ENCODE results near the gene NTNG2. TPM values are rescaled to one million over a fixed set of nuclear protein-coding genes. Genes with fewer than 3 reads are reported as not detected.

The NTNG2 gene
- total and polyA plus RNA-seq, 2 donors (not counting 1 experiment from before 2014, with no cell fraction given): 5.0 to 6.6 TPM

DNA sequence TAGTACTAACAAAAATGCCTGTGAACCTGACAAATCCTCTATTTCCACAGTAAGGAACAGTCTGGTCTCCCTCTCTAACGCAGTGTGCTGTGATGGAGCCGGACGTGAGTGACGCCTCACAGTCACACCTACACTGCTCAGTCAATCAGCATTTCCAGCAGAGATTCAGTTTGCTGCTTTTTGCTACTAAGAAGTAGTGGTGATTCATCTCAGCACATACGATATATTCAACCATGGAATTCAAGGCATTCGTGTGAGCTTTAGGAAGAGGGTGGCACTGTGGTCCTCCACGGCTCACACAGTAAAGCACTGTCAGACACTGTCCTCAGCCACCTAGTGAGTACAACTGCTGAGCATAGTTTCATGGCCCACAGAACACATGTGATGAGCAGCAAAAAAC lies 122.0 kb downstream of the NTNG2 start:
- no peak for ATAC-seq (ENCODE audit: low read depth)
- H3K27ac Mint-ChIP-seq: peak overlapping the region; percentile 59
- TF ChIP-seq, protein P1, sequence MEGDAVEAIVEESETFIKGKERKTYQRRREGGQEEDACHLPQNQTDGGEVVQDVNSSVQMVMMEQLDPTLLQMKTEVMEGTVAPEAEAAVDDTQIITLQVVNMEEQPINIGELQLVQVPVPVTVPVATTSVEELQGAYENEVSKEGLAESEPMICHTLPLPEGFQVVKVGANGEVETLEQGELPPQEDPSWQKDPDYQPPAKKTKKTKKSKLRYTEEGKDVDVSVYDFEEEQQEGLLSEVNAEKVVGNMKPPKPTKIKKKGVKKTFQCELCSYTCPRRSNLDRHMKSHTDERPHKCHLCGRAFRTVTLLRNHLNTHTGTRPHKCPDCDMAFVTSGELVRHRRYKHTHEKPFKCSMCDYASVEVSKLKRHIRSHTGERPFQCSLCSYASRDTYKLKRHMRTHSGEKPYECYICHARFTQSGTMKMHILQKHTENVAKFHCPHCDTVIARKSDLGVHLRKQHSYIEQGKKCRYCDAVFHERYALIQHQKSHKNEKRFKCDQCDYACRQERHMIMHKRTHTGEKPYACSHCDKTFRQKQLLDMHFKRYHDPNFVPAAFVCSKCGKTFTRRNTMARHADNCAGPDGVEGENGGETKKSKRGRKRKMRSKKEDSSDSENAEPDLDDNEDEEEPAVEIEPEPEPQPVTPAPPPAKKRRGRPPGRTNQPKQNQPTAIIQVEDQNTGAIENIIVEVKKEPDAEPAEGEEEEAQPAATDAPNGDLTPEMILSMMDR (IDR thresholded peaks at IDR 0.05): no peak
- TF ChIP-seq EZH2 (IDR thresholded peaks at IDR 0.05; ENCODE audit: borderline replicate concordance, insufficient read depth, low read depth, low read length, poor library complexity, severe bottlenecking): no peak
- H3K27me3 Mint-ChIP-seq: no peaks in the 10 kb centered on the region
- H3K79me2 ChIP-seq (ENCODE audit: control insufficient read depth, insufficient read depth, low read length): peaks cover 28% of the 10 kb centered on the region
- no peaks in the 10 kb centered on the region for H3K9me3 ChIP-seq (ENCODE audit: control extremely low read depth in 1 of 3, control insufficient read depth in 2 of 3, insufficient read depth in 1 of 3, low read length in 2 of 3)
- H4K20me1 ChIP-seq (ENCODE audit: control insufficient read depth, insufficient read depth, low read length, poor library complexity, severe bottlenecking): peaks cover 48% of the 10 kb centered on the region
- intact Hi-C loops (cut with micrococcal nuclease): loop anchor here (10.0 kb wide), 1 partner anchor 51 kb away; no protein-coding TSS in a partner anchor
- no peaks in the 10 kb centered on the region for H3K4me1 Mint-ChIP-seq
- H3K4me3 ChIP-seq (ENCODE audit: control extremely low read depth in 1 of 5, extremely low read depth in 1 of 5, insufficient read depth in 1 of 5, low read depth in 2 of 5, low read length in 4 of 5): no peak overlapping the region
- no peak overlapping the region for H3K4me3 Mint-ChIP-seq
- 95% methylated on average over 3 of the region's 7 CpGs for WGBS (ENCODE audit: insufficient coverage)
- CTCF ChIA-PET: interaction anchor here (1.6 to 1.9 kb wide), 2 partner anchors 15 to 23 kb away, joined by 5 to 7 read pairs; no protein-coding TSS in a partner anchor
- POLR2A ChIA-PET: no interaction called here
- no peaks in the 10 kb centered on the region for H3K4me1 ChIP-seq (ENCODE audit: control insufficient read depth in 2 of 2, insufficient read depth in 2 of 2, low read length in 2 of 2)
- DNase-seq: no peak
- no peaks in the 10 kb centered on the region for H3K27me3 ChIP-seq (replicated peaks in 1 of 4; ENCODE audit: control extremely low read depth in 1 of 4, control insufficient read depth in 3 of 4, insufficient read depth in 4 of 4, low read length in 3 of 4)
- no peaks in the 10 kb centered on the region for H3K9me3 Mint-ChIP-seq (ENCODE audit: insufficient read depth)
- H2AFZ ChIP-seq (ENCODE audit: insufficient read depth, low read depth, low read length, poor library complexity, severe bottlenecking): no peak overlapping the region
- H3K9ac ChIP-seq (ENCODE audit: low read length): no peak overlapping the region
- peaks cover 41 to 95% of the 10 kb centered on the region in 2 experiments for H3K36me3 ChIP-seq (replicated peaks in 1 of 2; ENCODE audit: control extremely low read depth in 1 of 2, control insufficient read depth in 1 of 2, extremely low read depth in 1 of 2, insufficient read depth in 2 of 2, low read length in 1 of 2)
- no peak overlapping the region for H3K4me2 ChIP-seq (replicated peaks; ENCODE audit: low read depth, low read length, poor library complexity, severe bottlenecking)
- peak overlapping the region in 1 of 2 donors; percentile 30 for H3K27ac ChIP-seq (ENCODE audit: low read length in 2 of 2)

DNA sequence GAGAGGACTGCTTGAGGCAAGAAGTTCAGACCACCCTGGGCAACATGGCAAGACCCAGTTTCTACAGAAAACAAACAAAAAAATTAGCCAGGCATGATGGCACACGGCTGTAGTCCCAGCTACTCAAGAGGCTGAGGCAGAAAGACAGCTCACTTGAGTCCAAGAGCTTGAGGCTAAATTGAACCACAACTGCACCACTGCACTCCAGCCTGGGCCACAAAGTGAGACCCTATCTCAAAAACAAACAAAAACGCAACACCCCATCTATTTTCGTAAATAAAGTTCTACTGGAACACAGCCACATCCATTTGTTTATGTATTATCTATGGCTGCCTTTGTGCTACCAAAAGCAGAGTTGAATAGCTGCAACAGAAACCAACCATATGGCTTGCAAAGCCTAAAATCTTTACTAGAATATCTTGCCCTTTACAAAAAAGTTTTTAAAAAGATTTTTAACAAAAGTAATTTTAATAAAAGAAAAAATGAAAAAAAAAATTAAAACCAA lies 125.5 kb downstream of the NTNG2 start:
- Histone ChIP-seq H3K36me3 (replicated peaks in 1 of 2; ENCODE audit: control extremely low read depth in 1 of 2, control insufficient read depth in 1 of 2, extremely low read depth in 1 of 2, insufficient read depth in 2 of 2, low read length in 1 of 2) (peaks cover 27 to 93% of the 10 kb centered on the region in 2 experiments), H3K79me2 (ENCODE audit: control insufficient read depth, insufficient read depth, low read length) (peaks cover 54% of the 10 kb centered on the region), H3K27me3 (replicated peaks in 1 of 4; ENCODE audit: control extremely low read depth in 1 of 4, control insufficient read depth in 3 of 4, insufficient read depth in 4 of 4, low read length in 3 of 4) (no peaks in the 10 kb centered on the region), H3K9ac (ENCODE audit: low read length) (no peak overlapping the region), H2AFZ (ENCODE audit: insufficient read depth, low read depth, low read length, poor library complexity, severe bottlenecking) (no peak overlapping the region), H3K9me3 (ENCODE audit: control extremely low read depth in 1 of 3, control insufficient read depth in 2 of 3, insufficient read depth in 1 of 3, low read length in 2 of 3) (no peaks in the 10 kb centered on the region), H4K20me1 (ENCODE audit: control insufficient read depth, insufficient read depth, low read length, poor library complexity, severe bottlenecking) (peaks cover 51% of the 10 kb centered on the region), H3K27ac (ENCODE audit: low read length in 2 of 2) (peak overlapping the region in 1 of 2 donors; percentile 20), H3K4me2 (replicated peaks; ENCODE audit: low read depth, low read length, poor library complexity, severe bottlenecking) (no peak overlapping the region), H3K4me3 (ENCODE audit: control extremely low read depth in 1 of 5, extremely low read depth in 1 of 5, insufficient read depth in 1 of 5, low read depth in 2 of 5, low read length in 4 of 5) (no peak overlapping the region), H3K4me1 (ENCODE audit: control insufficient read depth in 2 of 2, insufficient read depth in 2 of 2, low read length in 2 of 2) (no peaks in the 10 kb centered on the region)
- Mint-ChIP-seq H3K9me3 (ENCODE audit: insufficient read depth) (no peaks in the 10 kb centered on the region), H3K27ac (no peak overlapping the region), H3K4me3 (no peak overlapping the region), H3K4me1 (no peaks in the 10 kb centered on the region), H3K27me3 (no peaks in the 10 kb centered on the region)
- 100% methylated on average over 2 of the region's 3 CpGs for WGBS (ENCODE audit: insufficient coverage)
- no peak for ATAC-seq (ENCODE audit: low read depth)
- intact Hi-C loops (cut with micrococcal nuclease): loop anchor here (10.0 kb wide), 1 partner anchor 47 kb away; no protein-coding TSS in a partner anchor
- CTCF ChIA-PET: interaction anchor here (1.1 kb wide), 1 partner anchor 8 kb away, joined by 4 read pairs; no protein-coding TSS in a partner anchor
- POLR2A ChIA-PET: no interaction called here
- no peak for DNase-seq
- TF ChIP-seq EZH2 (IDR thresholded peaks at IDR 0.05; ENCODE audit: borderline replicate concordance, insufficient read depth, low read depth, low read length, poor library complexity, severe bottlenecking): no peak
- TF ChIP-seq, protein P1 (IDR thresholded peaks at IDR 0.05): no peak
